Activated CD4-positive, CD25-positive, alpha-beta regulatory T cell (primary cell): Measurements from ENCODE around the gene TDRD15.
"Not testable (repeated sequence)": the region's sequence is repeated elsewhere in the genome, so short reads cannot be mapped to it uniquely, and the experiment has no call there.

ENCODE experiments used
- DNase-seq, 4 experiments: peaks; one replicate each; lab custom pipeline; 2025; lab: John Stamatoyannopoulos, UW

The TDRD15 gene

DNA sequence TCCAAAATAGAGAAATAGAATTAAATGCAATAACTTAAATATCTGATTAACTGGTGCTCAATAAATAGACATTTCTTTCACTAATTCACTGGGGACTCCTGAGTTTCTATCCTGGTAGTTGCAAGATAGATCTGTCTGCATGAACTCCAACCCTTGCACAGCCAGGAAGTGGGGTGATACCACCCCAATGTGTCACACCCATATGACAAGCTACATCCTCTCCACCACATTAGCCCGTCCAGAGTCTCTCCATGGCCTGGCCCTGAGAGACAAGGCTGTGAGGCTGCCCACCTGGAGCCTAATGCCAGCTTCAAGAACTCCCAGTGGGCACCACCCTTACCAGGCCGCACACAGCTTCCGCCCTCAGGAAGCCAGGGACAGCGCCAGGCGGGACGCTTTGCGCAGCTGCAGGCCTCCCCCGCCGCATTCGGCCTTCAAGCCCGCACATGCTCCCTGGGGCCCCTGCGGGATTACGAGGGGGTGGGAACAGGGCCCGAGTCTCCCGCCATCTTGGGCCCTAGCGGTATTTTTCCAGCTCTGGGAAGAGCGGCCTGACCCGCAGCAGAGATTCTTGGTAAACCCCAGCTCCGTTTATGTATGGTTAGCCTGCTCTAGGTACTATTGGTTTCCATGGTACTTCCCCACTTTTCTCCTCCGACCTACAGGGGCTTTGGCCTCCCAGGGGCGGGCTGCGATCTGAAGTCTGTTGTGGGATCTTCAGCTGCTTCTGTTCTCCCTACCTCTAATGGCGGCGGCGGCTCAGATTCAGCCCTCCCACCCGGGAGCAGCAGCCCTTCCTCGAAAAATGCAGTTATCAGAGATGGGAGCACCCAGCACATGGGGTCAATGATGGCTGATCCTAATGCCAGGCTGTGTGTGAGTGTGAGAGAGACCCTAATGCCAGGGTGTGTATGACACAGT, at the start of gene TDRD15:
Gene TDRD15 (plus strand): TSS at position 496 of the 921 bp plus-strand sequence. CDS start 13,500 bp downstream, outside the sequence.
- DNase-seq, result no peak

DNA sequence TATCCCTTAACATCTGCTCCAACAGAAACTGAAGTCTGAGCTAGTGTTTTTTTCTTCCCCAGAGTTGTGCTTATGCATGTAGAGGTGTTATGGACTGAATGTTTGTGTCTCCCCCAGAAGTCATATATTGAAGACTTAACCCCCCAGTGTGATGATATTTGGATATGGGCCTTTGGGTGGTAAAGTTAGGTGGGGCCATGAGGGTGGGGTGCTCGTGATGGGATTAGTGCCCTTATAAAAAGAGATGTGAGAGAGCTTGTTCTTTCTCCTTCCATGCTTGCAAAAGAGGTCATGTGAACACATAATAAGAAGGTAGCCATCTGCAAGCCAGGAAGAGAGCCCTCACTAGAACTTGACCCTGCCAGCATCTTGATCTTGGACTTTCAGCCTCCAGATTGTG, 45.5 kb upstream of the TDRD15 start:
- DNase-seq, result no peak

DNA sequence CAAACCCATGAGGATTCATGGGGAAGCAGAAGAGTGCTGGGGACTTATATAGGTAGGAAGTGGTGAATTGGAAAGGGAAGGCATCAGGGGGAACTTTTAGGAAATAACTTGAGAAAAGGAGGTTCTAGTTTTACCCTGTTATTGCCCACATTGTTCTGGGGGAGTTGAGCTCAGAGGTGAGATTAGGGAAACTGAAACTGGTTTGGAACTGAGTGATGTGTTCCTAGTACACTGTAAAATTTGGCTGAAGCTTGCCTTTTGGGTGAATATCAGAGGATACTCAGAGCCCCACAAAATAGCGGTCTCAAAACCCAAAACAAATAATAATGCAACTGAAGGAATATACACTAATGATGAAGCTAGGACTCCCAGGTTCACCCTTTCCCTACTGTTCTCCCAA, 40.3 kb upstream of the TDRD15 start:
- no peak for DNase-seq

DNA sequence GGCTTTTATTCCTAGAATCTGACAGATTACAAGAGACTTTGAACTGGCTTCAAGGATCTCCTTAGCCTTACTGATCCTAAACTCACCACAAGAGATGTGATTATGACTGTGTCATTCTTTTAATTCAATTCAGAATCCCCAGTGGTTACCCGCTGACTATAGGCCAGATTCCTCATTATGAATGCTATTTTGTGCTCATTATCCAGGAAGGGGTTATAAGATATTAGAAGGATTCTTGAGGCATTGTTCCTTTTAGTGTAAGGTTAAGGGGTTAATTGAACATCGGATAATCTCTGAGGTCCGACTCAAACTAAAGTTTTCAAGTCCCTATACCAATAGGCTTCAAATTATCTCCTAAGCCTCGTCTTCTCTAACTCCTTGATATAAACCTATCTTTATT, 39.4 kb upstream of the TDRD15 start:
- DNase-seq, result no peak

DNA sequence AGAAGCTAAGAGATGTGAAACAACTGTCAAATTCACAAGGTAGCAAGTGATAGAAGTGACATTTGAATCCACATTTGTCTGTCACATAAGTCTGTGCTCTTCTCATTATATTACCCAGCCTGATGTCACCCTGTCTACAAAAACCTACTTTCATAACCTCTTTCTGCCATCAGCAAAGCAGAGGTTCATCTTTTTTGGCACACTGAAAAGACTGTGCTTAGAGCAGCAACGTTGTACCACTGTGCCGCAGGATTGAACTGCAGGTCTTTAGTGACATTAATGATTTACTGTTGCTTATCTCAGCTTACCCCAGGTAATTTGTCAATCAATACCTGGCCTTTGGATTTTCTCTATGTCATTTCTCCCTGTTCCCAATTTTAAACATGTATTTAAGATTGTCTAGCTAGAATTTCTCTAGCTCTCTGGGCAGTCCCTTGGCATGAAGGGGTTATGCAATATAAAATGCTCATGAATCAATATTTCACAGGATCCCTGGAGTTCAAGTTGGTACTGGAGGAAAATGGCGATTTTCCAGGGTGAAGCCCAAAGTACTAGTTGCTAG, 31.4 kb upstream of the TDRD15 start:
- DNase-seq, result no peak

DNA sequence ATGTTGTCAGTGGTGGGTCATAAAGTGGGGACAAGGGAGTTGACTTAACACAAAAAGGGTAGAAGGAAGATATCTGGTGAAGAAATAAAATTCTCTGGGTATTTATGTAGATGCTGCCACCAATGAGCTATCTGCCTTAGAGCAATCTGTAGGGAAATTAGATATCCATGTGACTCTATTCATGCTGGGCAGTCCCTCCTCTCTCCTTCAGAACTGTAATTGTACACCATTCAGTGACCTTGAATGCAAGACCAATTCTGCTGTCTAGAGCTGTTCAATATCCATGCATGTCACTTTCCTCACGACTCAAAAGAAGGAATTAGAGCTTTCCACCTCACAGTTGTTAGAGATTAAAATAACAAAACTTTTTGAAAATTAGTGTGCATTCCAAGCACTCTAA, 28.6 kb upstream of the TDRD15 start:
- no peak for DNase-seq

DNA sequence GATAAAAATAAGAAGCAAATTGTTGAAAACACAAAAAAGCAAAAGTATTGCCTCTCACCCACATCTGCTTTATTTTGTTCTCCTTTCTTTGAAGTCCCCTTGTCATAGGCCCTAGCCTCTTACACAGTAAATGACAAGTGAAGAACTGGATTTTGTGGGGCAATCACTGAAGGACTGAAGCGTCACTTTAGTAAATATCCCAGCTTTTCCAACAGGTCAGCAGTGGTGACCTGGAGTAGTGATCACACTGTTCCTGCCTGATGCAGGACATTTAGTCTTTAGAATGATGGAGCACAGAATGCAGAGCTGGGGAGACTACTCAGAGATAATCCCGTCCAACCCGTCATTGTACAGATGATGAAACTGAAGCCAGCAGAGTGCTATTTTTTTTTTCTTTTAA, 28.1 kb upstream of the TDRD15 start:
- no peak for DNase-seq

DNA sequence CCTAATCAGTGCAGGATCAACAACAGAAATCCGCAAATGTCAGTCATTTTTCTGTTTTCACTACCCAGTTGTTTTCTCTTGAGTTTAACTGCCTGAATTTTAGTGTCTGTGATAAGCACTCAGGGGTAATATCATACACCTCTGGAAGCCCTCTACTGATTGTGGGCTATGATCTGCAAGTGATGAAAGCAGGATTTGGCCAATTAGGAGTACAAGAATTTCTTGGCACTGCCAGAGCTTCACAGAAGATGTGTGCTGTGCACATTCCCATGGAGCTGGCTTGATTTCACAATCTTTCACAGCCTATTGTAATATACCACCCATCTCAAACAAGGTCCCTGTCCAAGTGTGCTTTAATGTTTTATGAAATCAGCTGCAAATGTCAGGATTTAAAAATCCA, 27.3 kb upstream of the TDRD15 start:
- no peak for DNase-seq

DNA sequence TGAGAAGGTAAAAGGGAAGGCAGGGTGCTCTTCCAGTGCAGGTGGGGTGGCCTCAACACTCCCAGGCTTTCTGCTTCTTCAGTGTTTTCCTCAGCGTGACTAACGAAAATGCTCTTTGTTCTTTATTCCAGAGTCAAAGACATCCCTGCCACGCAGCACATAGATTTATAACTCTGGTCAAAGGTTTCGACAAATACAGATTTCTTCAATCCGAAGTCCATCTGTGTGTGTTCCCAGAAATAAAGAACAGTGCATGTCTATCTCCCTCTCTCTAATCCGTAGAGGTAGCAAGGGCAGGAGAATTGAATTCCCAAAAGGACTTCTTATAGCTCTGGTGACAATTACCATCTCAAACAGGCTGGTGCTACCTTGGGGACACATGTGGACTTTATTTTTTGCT, 26.4 kb upstream of the TDRD15 start:
- no peak for DNase-seq

DNA sequence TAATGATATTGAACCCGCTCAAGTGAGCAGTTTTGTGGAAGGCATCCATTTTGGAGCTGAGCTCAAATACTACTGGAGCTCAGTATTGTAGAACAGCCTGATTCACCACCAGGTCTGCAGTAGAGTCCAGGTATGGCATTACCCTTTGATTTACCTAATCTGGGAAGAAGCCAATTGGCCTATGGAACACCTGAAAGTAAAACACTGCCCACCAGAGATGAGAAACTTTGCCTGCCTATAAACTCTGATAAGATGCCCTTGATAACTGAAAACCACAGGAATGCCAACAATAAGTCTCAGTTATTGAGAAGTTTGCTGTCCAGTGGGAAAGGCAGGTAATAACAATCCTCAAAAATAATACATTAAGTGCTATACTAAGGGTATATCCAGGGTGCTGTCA, 25.5 kb upstream of the TDRD15 start:
- no peak for DNase-seq

DNA sequence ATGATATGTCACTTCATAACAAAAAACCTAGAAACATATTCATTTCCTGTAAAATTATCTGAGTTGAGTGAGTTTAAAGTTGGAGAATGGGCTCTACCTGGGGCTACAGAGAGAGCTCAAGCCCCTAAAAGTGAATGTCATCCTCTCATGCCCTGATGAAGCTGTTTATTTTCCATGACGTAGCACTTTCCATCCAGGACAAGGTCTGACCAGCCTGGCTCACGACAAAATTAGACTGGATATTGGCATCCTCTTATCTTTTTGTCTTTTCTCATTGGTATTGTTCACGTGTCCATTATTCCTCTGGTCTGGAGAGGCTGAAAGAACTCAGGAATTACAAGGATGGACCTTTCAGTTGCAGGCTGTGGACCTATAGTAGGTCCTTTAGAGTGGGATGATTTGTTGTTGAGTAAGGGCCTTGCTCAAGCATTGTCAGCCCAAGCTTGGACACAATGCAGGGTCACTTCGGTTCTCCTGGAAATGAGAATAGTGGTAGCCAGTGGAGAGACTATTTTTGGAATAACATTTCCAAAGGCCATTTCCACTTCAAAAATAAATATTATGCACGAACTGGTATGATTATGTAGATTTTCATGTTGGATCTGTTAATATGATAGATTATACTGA, 24.4 kb upstream of the TDRD15 start:
- no peak for DNase-seq

DNA sequence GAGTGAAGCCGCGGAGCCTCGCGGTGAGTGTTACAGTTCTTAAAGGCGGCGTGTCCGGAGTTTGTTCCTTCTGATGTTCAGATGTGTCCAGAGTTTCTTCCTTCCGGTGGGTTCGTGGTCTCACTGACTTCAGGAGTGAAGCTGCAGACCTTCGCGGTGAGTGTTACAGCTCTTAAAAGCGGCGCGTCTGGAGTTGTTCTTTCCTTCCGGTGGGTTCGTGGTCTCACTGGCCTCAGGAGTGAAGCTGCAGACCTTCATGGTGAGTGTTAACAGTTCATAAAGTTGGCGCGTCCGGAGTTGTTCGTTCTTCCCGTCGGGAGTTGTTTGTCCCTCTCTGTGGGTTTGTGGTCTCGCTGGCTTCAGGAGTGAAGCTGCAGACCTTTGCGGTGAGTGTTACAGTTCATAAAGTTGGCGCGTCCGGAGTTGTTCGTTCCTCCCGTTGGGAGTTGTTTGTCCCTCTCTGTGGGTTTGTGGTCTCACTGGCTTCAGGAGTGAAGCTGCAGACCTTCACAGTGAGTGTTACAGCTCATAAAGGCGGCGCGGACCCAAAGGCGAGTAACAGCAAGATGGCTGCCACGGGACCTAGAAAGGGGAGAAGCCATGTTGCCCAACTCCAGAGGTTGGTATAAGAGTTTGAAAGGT, 22.1 kb upstream of the TDRD15 start:
- DNase-seq, result not testable (repeated sequence)

DNA sequence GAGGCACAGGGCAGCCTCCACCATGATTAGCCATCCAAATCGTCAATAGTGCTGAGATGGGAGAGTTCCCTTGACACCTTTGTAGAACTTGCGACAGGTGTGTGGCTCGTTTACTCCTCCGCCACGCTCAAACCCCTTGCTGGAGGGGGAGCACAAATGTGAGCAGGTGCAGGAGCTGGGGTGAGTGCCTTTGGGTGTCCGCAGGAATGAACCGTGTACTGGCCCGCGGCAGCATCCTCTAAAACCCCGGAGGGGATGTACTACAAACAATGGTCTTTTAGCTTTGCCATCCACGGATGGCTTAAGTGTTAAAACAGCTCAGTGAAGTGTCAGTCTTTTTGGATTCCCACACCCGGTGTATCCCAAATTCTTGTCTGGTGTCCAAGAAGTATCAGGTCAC, 21.4 kb upstream of the TDRD15 start:
- no peak for DNase-seq

DNA sequence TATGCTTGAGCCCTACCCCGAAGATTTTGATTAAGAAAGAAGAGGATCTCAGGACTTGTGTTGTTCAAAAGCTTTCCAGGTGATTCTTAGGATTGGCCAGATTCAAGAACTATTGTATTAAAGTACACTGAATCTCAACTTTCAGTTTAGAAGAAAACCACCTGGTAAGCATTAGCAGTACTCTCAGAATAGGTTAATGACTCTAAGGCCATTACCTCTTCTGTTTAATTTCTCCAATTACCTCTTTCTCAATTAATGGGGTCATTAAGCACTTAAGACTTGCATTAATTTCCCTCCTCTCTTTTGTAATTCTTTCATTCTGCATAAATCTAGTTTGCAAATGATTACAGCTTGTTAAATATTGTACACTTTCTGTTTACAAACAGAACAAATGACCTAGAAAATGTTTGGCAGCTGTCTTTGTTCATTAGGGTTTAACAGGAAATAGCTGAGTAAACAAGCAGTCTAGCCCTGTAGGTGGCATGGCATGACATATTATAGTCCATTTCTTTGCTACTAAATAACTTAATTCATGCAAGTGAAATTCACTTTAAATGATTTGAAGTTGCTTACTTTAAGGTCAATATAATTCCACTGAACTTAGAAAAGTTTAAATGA, 20.4 kb upstream of the TDRD15 start:
- no peak for DNase-seq

DNA sequence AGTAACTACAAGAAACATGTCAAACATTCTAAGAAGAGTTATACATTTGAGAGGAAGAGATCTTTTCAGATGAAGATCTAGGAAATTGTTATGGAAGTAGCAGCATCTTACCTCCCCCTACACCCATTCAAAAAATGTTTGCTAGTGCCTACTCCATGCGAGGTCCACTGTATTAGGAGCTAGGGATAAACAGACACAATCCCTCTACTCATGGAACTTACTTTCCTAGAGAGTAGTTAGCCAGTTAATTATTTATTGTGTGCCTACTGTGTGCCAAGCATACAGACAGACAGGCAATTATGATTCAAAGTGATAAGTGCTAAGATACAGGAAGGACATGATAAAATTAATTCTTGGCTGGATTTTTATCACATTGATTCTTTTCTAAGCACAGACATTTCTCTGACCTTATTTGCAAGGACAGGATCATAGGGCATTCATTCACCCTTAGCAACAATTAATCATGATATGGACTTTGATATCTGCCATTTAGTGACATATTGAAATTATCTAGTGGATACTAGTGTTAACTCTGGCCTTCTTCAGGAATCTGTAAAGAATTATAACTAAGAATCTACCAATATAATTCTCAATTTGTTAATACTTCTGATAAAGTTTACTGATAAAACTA, 19.6 kb upstream of the TDRD15 start:
- no peak for DNase-seq

DNA sequence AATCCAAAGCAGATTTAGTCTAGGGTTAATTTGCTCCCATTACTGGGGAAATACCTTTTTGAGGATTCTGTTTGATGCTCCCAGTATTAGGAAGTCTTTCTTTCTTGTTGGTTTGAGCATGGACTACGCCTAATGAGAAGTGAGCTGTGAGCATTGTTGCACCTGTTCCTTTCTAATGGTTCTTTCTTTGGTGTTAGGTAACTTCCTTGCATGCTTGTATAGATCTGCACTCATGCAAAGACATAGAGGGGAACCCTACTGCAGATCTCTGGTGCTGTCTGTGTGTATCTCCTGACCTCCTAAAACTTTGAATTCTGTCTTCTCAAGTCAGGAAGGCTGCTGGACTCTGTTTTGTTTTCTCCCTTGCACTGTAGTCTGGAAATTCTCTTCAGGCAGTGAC, 12.8 kb upstream of the TDRD15 start:
- no peak for DNase-seq

DNA sequence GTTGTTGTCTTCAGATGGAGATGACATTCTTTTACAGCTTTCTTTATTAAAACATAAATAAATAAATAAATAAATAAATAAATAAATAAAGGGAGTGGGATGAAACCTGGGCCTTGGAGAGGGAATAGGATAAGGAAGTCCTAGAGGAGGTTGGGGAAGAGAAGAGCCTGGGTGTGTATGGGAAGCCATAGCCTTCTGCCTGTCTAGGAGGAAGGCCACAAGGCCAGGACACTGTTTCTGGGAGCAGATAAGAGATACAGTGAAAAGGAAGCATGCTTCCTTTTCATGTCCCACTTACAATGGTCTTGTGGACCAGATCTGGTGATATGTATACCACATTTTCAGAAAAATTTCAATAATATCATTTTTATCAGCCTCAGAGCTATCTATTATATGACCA, 6.1 kb upstream of the TDRD15 start:
- DNase-seq, result no peak

DNA sequence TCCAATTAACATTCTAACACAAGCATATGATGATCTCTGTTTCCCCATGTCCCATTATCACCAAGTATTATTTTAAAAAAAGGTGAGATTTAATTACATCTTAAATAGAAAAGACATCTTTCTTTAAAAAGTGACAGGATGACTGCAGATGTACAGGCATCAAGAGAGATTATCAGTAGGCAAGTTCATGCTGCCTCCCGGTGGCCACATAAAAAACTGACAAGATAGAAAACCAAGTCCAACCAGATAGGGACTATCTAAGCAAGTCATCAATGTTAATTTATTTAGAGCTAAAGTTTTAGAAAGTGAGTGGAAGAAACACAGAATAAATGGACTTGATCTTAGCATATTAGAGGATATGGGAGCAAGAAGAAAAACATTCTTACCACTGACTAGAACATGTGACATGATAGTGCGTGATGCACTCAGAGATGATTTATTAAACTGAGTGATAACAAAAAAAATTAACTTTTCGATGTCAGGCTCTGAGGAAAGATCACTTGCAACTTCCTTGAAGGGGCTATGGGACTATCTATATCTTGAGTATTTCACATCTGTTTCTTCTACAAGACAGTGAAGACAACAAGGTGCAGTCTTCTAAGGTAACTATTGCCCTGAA, 5.4 kb upstream of the TDRD15 start:
- DNase-seq, result no peak

DNA sequence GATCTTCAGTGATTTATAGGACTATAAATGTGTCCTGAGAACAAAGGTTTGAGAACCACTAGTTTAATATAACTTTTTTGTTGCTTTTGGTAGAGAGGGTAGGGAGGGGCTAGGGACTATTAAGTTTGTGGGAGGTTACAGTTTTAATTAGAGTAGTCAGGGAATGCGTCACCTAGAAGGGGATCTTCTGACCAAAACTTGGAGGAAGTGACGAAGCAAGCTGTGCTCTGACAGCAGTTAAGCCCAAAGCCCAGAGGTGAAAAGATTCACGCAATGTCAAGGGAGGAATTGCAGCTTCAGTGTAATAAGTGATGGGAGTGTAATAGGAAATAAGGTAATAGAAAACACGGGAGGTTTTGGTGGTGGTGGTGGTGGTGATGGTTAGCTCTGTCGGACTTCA, 8.1 kb downstream of the TDRD15 start:
- no peak for DNase-seq

DNA sequence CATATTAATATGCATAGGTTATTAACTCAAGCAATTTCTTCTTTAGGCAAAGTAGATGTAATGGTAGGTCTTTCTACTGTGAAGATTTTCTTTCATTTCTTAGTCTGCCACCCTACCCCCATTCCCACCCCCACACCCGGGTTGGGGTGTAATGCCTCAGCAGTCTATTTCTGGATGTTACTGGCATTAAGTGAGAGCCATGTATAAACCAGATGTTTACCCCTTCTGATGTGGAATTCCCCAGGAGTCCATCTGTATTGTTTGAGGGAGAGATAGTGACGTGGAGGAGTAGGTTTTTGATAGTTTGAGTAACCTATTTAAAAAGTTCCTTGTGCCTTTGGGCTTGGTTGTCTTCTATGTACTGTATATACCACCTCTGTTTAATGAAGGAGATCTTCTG, 11.8 kb downstream of the TDRD15 start:
- no peak for DNase-seq

DNA sequence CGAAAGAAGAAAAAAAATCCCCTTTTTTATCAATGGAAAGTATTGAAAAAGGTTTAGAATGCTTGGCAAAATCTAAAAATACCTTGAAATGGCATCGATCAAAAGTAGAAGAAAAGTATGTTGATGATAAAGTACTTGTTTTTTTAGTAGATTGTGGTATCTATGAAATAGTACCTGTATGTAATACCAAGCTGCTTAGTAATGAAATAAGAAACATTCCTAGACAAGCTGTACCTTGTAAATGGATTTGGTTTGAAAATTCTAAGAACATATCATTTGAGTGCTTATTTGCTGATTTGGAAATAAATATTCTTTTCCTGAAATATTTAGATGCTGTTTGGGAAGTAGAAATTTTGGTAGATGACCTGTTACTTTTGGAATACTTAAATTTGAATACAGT, 18.4 kb downstream of the TDRD15 start:
- no peak for DNase-seq
